ENCODE data around the gene ATF7. TPM values are rescaled to one million over a fixed set of nuclear protein-coding genes. Genes with fewer than 3 reads are reported as not detected.
"Not testable (repeated sequence)": the region's sequence is repeated elsewhere in the genome, so short reads cannot be mapped to it uniquely, and the experiment has no call there.

Gene ATF7
- total RNA-seq, 4 donors from 2014 or later: 22.5 to 38.3 (median 29.9) TPM

DNA sequence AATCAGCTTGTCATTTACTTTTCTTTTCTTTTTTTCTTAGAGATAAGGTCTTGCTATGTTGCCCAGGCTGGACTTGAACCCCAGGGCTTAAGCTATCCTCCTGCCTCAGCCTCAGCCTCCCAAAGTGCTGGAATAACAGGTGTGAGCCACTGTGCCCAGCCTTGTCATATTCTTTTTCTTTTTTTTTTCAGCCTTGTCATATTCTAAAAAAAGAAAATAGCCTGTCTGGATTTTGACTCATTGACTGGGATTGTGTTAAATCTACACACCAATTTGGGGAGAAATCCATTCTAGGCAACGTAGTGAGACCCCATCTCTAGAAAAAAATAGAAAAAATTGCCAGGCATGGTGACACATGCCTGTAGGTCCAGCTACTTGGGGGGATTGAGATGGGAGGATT lies 25.6 kb upstream of the ATF7 start:
- ATAC-seq (ENCODE audit: low FRiP score) (no peak), DNase-seq (ENCODE audit: low spot score) (no peak)
- TF ChIP-seq, protein P1, sequence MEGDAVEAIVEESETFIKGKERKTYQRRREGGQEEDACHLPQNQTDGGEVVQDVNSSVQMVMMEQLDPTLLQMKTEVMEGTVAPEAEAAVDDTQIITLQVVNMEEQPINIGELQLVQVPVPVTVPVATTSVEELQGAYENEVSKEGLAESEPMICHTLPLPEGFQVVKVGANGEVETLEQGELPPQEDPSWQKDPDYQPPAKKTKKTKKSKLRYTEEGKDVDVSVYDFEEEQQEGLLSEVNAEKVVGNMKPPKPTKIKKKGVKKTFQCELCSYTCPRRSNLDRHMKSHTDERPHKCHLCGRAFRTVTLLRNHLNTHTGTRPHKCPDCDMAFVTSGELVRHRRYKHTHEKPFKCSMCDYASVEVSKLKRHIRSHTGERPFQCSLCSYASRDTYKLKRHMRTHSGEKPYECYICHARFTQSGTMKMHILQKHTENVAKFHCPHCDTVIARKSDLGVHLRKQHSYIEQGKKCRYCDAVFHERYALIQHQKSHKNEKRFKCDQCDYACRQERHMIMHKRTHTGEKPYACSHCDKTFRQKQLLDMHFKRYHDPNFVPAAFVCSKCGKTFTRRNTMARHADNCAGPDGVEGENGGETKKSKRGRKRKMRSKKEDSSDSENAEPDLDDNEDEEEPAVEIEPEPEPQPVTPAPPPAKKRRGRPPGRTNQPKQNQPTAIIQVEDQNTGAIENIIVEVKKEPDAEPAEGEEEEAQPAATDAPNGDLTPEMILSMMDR (IDR thresholded peaks at IDR 0.05): no peak

DNA sequence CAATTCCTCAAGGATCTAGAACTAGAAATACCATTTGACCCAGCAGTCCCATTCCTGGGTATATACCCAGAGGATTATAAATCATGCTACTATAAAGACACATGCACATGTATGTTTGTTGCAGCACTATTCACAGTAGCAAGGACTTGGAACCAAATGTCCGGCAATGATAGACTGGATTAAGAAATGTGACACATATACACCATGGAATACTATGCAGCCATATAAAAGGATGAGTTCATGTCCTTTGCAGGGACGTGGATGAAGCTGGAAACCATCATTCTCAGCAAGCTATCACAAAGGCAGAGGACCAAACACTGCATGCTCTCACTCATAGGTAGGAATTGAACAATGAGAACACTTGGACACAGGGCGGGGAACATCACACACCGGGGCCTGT lies 20.1 kb upstream of the ATF7 start:
- not testable (repeated sequence) for DNase-seq (ENCODE audit: low spot score); ATAC-seq (ENCODE audit: low FRiP score)

DNA sequence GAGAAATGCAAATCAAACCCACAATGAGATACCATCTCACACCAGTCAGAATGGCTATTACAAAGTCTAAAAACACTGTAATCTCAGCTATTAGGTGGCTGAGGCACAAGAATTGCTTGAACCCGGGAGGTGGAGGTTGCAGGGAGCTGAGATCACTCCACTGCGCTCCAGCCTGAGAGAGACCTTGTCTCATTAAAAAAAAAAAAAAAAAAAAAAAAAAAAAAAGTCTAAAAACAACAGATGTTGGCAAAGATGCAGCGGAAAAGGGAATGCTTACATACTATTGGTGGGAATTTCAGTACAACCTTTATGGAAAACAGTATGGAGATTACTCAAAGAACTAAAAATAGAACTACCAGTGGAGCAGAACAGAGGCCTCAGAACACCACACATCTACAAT lies 19.0 kb upstream of the ATF7 start:
- TF ChIP-seq, protein P1 (IDR thresholded peaks at IDR 0.05): no peak
- no peak for DNase-seq (ENCODE audit: low spot score)
- ATAC-seq (ENCODE audit: low FRiP score): no peak

DNA sequence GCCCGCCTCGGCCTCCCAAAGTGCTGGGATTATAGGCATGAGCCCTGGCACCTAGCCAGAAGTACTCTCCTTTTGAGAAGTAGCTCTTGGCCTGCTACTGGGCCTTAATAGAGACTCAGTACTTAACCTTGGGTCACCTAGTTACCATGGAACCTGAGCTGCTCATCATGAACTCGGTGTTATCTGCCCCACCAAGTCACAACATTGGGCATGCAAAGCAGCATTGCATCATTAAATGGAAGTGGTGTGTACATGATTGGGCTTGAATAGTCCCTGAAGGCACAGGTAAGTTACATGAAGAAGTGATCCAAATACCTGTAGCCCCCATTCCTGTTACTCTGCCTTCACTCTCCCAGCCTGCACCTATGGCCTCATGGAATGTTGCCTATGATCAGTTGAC lies 18.0 kb upstream of the ATF7 start:
- DNase-seq (ENCODE audit: low spot score) (no peak), ATAC-seq (ENCODE audit: low FRiP score) (no peak)
- TF ChIP-seq, protein P1 (IDR thresholded peaks at IDR 0.05): no peak

DNA sequence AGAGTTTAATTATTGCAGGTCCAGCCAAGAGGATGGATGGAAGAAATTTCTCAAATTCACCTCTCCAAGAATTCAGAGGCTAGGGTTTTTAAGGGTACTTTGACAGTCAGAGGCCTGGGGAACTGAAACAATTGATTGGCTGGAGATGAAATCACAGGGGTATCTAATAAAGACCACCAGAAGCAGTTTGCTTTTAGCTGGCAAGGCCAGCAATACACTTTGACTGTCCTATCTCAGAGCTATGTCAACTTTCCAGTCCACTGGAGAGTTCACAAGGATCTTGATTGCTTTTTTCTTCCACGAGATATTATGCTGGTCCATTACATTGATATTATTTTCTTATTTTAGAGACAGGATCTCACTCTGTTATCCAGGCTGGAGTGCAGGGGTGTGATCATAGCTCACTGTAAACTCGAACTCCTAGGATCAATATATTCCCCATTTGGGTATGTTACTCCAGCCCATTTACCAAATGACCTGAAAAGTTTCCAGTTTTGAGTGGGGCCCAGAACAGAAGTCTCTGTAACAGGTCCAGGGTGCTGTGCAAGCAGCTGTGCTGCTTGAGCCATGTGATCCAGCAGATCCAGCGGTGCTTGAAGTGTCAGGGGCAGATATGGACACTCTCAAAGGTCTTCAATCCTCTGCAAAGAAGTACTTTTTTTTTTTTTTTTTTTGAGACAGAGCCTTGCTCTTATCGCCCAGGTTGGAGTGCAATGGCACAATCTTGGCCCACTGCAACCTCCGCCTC lies 17.2 kb upstream of the ATF7 start:
- TF ChIP-seq, protein P1 (IDR thresholded peaks at IDR 0.05): no peak
- ATAC-seq (ENCODE audit: low FRiP score) (no peak), DNase-seq (ENCODE audit: low spot score) (no peak)

DNA sequence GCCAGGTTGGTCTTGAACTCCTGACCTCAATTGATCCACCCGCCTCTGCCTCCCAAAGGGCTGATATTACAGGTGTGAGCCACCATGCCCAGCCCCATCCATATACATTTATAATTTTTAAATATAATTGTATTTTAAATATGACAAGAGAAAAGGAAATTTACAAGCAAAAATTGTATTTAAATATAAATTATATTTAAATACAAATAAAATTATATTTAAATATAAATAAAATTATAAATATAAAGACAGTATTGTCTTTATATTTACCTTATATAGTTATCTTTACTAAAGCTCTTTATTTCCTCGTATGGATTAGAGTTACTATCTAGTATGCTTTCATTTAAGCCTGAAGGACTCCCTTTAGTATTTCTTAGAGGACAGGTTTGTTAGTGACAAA lies 11.9 kb upstream of the ATF7 start:
- ATAC-seq (ENCODE audit: low FRiP score): no peak
- TF ChIP-seq, protein P1 (IDR thresholded peaks at IDR 0.05): no peak
- no peak for DNase-seq (ENCODE audit: low spot score)

DNA sequence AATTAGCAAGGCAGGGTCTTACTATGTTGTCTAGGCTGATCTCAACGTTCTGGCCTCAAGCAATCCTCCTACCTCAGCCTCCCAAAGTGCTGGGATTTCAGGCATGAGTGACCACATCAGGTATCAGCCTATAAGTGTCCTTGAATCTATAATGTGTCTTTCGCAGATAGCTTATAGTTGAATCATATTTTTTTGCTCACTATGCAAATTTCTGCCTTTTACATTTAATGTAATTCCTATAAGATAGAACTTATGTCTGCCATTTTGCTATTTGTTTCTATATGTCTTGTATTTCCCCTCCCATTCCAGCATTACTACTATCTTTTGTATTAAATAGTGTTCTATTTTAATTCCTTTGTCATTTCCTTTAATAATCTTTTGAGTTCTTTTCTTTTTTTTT lies 10.5 kb upstream of the ATF7 start:
- DNase-seq (ENCODE audit: low spot score) (no peak), ATAC-seq (ENCODE audit: low FRiP score) (no peak)
- TF ChIP-seq, protein P1 (IDR thresholded peaks at IDR 0.05): no peak

DNA sequence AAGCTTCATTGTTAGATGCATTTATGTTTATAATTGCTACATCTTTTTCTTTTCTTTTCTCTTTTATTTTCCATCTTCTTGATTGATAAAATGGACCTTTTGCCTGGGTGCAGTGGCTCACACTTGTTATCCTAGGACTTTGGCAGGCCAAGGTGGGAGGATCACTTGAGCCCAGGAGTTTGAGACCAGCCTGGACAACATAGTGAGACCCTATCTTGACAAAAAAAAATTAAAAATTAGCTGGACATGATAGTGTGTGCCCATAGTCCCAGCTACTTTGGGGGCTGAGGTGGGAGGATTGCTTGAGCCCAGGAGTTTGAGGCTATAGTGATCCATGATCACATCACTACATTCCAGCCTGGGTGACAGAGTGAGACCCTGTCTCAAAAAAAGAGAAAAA lies 9.5 kb upstream of the ATF7 start:
- DNase-seq (ENCODE audit: low spot score); ATAC-seq (ENCODE audit: low FRiP score): not testable (repeated sequence)
